HepG2 (cell line): ENCODE measurements around the gene COL18A1. TPM values are rescaled to one million over a fixed set of nuclear protein-coding genes. Genes with fewer than 3 reads are reported as not detected.

Source experiments
- ELF4 ChIP-seq: sonication (generic); formaldehyde crosslinking; IDR thresholded peaks from 2 replicates; pipeline ENCODE4 v1.5.0; 2020; ENCODE audit warnings: missing genetic modification reagents, mild to moderate bottlenecking, moderate library complexity, borderline replicate concordance
- GLMP ChIP-seq: sonication (generic); formaldehyde crosslinking; IDR thresholded peaks from 2 replicates; pipeline ENCODE4 v1.9.0; 2021; ENCODE audit warnings: missing genetic modification reagents, mild to moderate bottlenecking, borderline replicate concordance
- JARID2 ChIP-seq: sonication (generic); formaldehyde crosslinking; IDR thresholded peaks from 2 replicates; pipeline ENCODE4 v1.8.1; 2023; ENCODE audit warnings: missing genetic modification reagents, inconsistent platforms; ENCODE audit not compliant: insufficient replicate concordance
- KLF13 ChIP-seq: sonication (generic); formaldehyde crosslinking; IDR thresholded peaks from 2 replicates; pipeline ENCODE4 v1.4.0; 2020; ENCODE audit warnings: mild to moderate bottlenecking, missing genetic modification reagents
- MLLT10 ChIP-seq: sonication (generic); formaldehyde crosslinking; IDR thresholded peaks from 2 replicates; pipeline ENCODE4 v1.4.0; 2020; ENCODE audit warnings: missing genetic modification reagents
- MNT ChIP-seq: fragments of 450-650 bp; IDR thresholded peaks from 2 replicates; pipeline ENCODE4 v1.6.1; 2016
- MTF1 ChIP-seq: sonication (generic); formaldehyde crosslinking; IDR thresholded peaks from 2 replicates; pipeline ENCODE4 v1.5.0; 2020; ENCODE audit warnings: missing genetic modification reagents
- NR1H2 ChIP-seq: sonication (generic); formaldehyde crosslinking; IDR thresholded peaks from 2 replicates; pipeline ENCODE4 v1.8.1; 2022; ENCODE audit warnings: low read depth, missing genetic modification reagents, borderline replicate concordance
- NR2F1 ChIP-seq, 2 experiments: fragments of 450-650 bp in 1 of 2; formaldehyde crosslinking in 1 of 2; IDR thresholded peaks; 2 replicates each; pipeline versions ENCODE4 v1.5.0 to v1.6.1; 2016 to 2020; ENCODE audit warnings: mild to moderate bottlenecking in 1 of 2, missing compliant biosample characterization in 1 of 2, missing genetic modification reagents in 1 of 2, moderate library complexity in 1 of 2
- PAX8 ChIP-seq: sonication (generic); formaldehyde crosslinking; IDR thresholded peaks from 2 replicates; pipeline ENCODE4 v1.8.0; 2022; ENCODE audit warnings: mild to moderate bottlenecking, missing genetic modification reagents, borderline replicate concordance
- POLR2AphosphoS2 ChIP-seq: IDR thresholded peaks from 2 replicates; pipeline ENCODE4 v1.6.1; 2011; ENCODE audit warnings: low read depth, low read length, improper control_type of control experiment
- REXO4 ChIP-seq: sonication (generic); formaldehyde crosslinking; IDR thresholded peaks from 2 replicates; pipeline ENCODE4 v1.8.0; 2022; ENCODE audit warnings: missing genetic modification reagents, mild to moderate bottlenecking, borderline replicate concordance
- STAG1 ChIP-seq: sonication (generic); formaldehyde crosslinking; IDR thresholded peaks from 2 replicates; pipeline ENCODE4 v1.4.0; 2020; ENCODE audit warnings: missing genetic modification reagents
- THAP9 ChIP-seq: sonication (generic); formaldehyde crosslinking; IDR thresholded peaks from 2 replicates; pipeline ENCODE4; 2020; ENCODE audit warnings: missing genetic modification reagents, mild to moderate bottlenecking, borderline replicate concordance
- ZBTB25 ChIP-seq: IDR thresholded peaks from 2 replicates; pipeline ENCODE4 v1.6.1; 2018; ENCODE audit warnings: missing genetic modification reagents
- ZBTB7B ChIP-seq: sonication (generic); formaldehyde crosslinking; IDR thresholded peaks from 2 replicates; pipeline ENCODE4 v1.4.0; 2020; ENCODE audit warnings: missing genetic modification reagents
- ZKSCAN1 ChIP-seq: fragments of 150-350 bp; IDR thresholded peaks from 2 replicates; pipeline ENCODE4 v1.6.1; 2014; ENCODE audit warnings: low read length
- ZNF251 ChIP-seq: sonication (generic); formaldehyde crosslinking; IDR thresholded peaks from 2 replicates; pipeline ENCODE4 v1.9.0; 2021; ENCODE audit warnings: mild to moderate bottlenecking, missing genetic modification reagents
- ZNF382 ChIP-seq: sonication (generic); formaldehyde crosslinking; IDR thresholded peaks from 2 replicates; pipeline ENCODE4 v1.5.0; 2020; ENCODE audit warnings: missing genetic modification reagents, mild to moderate bottlenecking, borderline replicate concordance
- ZNF570 ChIP-seq: sonication (generic); formaldehyde crosslinking; IDR thresholded peaks from 2 replicates; pipeline ENCODE4 v1.4.0; 2020; ENCODE audit warnings: mild to moderate bottlenecking, missing genetic modification reagents, borderline replicate concordance
- ZNF674 ChIP-seq: sonication (generic); formaldehyde crosslinking; IDR thresholded peaks from 2 replicates; pipeline ENCODE4 v1.5.0; 2020; ENCODE audit warnings: low read depth, mild to moderate bottlenecking, missing genetic modification reagents
- ZSCAN25 ChIP-seq: sonication (generic); formaldehyde crosslinking; IDR thresholded peaks from 2 replicates; pipeline ENCODE4 v1.8.0; 2022; ENCODE audit warnings: mild to moderate bottlenecking, missing genetic modification reagents
- polyA plus RNA-seq, 8 experiments: library from polyadenylated mRNA; depleted of rRNA in 3 of 8; stranded (reverse) in 7 of 8; unstranded in 1 of 8; fragments of >200 nt; fragmentation: Illumina TruSeq in 4 of 8; extraction: Trizol in 4 of 8; gene quantifications; 2 replicates each; pipeline versions ENCODE4 v1.2.1 to v1.2.3, GENCODE V29; 2011 to 2016; ENCODE audit warnings: low read depth in 4 of 8, missing spikeins in 1 of 8, mixed read lengths in 1 of 8; ENCODE audit not compliant: insufficient read depth in 1 of 8
- total RNA-seq, 5 experiments: library from RNA; depleted of rRNA; stranded (reverse); fragments of >200 nt; fragmentation: Illumina TruSeq; extraction: Trizol; gene quantifications; 2 replicates each; pipeline ENCODE4 v1.2.3, GENCODE V29; 2016; ENCODE audit warnings: low read depth in 1 of 5

Gene COL18A1
- total and polyA plus RNA-seq, 2 of the 13 experiments (the other 11 are each of a cell fraction or from before 2014, with no cell fraction given), result 79.0 to 102 TPM

GRCh38 chr21:45356653-45357435 is 48.1 kb upstream of the COL18A1 start (continued):
- TF ChIP-seq NR1H2 (CRISPR knock-in tag) (no peak), POLR2AphosphoS2 (no peak), ZNF382 (no peak), NR2F1 (CRISPR knock-in tag; IDR thresholded peaks at IDR 0.05) (no peak), ZNF251 (CRISPR knock-in tag) (no peak), MTF1 (no peak), MNT (no peak), ELF4 (CRISPR knock-in tag) (no peak), ZBTB25 (no peak), ZSCAN25 (no peak), ZKSCAN1 (no peak), KLF13 (CRISPR knock-in tag) (no peak), THAP9 (CRISPR knock-in tag) (no peak), MLLT10 (no peak), ZNF570 (CRISPR knock-in tag) (no peak), ZBTB7B (CRISPR knock-in tag) (no peak), PAX8 (0 out of 2 replicates have a peak, but pooled peaks have one; percentile 62), ZNF674 (CRISPR knock-in tag) (no peak), JARID2 (no peak), REXO4 (CRISPR knock-in tag) (no peak), GLMP (CRISPR knock-in tag) (no peak), STAG1 (CRISPR knock-in tag) (peak; percentile 0; the same call in 1 of the 2 replicates)
